PFSK-1 (cell line): ENCODE measurements around the gene MAGOH.

Experiments used
- FOXP2 ChIP-seq: optimal IDR thresholded peaks from 2 replicates; pipeline ENCODE3; 2011; ENCODE audit warnings: borderline replicate concordance, control low read depth, inconsistent platforms; ENCODE audit not compliant: insufficient read depth; ENCODE audit errors: extremely low read length, extremely low read depth
- POLR2AphosphoS5 ChIP-seq: IDR thresholded peaks from 2 replicates; pipeline ENCODE4 v1.6.1; 2012; ENCODE audit warnings: low read depth, mild to moderate bottlenecking, control low read depth, low read length, moderate library complexity
- SIN3A ChIP-seq: IDR thresholded peaks from 2 replicates; pipeline ENCODE4 v1.6.1; 2012; ENCODE audit warnings: mild to moderate bottlenecking, low read length, moderate library complexity, borderline replicate concordance; ENCODE audit not compliant: insufficient read depth
- TAF1 ChIP-seq: IDR thresholded peaks from 2 replicates; pipeline ENCODE4 v1.6.1; 2012; ENCODE audit warnings: low read length, control low read depth, borderline replicate concordance; ENCODE audit not compliant: insufficient read depth
- TF ChIP-seq, protein P1 (sequence below), 2 experiments: IDR thresholded peaks; 2 replicates each; pipeline versions ENCODE4 v1.6.1 to v1.8.0; 2011 to 2012; ENCODE audit warnings: low read depth in 2 of 2, low read length in 2 of 2, control low read depth in 1 of 2, inconsistent platforms in 1 of 2, mild to moderate bottlenecking in 1 of 2, moderate library complexity in 1 of 2; ENCODE audit not compliant: insufficient read depth in 1 of 2

The MAGOH gene

DNA sequence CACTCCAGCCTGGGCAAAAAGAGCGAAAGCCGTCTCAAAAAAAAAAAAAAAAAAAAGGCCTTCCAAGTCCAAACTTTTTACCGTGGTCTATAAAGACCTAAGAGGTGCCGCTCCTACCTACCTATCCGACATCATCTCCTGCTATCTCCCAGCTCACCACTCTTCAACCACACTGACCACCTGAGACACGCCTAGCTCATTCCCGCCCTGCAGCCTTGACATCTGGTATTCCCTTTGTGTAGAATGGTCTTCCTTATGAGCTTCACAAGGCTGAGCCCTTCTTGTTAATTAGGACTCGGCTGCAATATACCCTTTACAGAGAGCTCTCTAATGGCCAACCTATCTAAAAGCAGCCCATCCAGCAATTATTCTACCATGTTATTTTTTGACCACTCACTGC lies 680 bp downstream of the MAGOH start:
- TF ChIP-seq SIN3A (no peak), FOXP2 (no peak), POLR2AphosphoS5 (no peak), TAF1 (no peak)
- TF ChIP-seq, protein P1, sequence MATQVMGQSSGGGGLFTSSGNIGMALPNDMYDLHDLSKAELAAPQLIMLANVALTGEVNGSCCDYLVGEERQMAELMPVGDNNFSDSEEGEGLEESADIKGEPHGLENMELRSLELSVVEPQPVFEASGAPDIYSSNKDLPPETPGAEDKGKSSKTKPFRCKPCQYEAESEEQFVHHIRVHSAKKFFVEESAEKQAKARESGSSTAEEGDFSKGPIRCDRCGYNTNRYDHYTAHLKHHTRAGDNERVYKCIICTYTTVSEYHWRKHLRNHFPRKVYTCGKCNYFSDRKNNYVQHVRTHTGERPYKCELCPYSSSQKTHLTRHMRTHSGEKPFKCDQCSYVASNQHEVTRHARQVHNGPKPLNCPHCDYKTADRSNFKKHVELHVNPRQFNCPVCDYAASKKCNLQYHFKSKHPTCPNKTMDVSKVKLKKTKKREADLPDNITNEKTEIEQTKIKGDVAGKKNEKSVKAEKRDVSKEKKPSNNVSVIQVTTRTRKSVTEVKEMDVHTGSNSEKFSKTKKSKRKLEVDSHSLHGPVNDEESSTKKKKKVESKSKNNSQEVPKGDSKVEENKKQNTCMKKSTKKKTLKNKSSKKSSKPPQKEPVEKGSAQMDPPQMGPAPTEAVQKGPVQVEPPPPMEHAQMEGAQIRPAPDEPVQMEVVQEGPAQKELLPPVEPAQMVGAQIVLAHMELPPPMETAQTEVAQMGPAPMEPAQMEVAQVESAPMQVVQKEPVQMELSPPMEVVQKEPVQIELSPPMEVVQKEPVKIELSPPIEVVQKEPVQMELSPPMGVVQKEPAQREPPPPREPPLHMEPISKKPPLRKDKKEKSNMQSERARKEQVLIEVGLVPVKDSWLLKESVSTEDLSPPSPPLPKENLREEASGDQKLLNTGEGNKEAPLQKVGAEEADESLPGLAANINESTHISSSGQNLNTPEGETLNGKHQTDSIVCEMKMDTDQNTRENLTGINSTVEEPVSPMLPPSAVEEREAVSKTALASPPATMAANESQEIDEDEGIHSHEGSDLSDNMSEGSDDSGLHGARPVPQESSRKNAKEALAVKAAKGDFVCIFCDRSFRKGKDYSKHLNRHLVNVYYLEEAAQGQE (IDR thresholded peaks at IDR 0.05; ENCODE audit: insufficient read depth in 1 of 2, low read depth in 2 of 2, low read length in 2 of 2), result no peak

DNA sequence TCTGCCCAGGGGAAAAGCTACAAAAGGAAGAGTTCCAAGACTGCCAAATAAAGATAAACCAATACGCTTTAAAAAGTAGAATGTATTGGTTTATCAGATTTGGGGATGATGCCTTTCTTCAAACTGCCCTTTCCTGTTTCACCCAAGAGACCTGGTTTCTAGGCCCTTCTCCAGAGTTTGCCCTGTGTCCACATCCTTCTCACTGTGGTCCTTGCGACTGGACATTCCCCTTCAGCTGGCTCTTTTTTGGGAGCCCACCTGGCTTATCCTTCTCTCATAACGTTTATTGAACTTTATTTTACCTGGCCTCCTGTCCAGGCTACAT lies 17.4 kb downstream of the MAGOH start:
- TF ChIP-seq, protein P1 (IDR thresholded peaks at IDR 0.05; ENCODE audit: insufficient read depth in 1 of 2, low read depth in 2 of 2, low read length in 2 of 2), result no peak
- no peak for TF ChIP-seq TAF1

DNA sequence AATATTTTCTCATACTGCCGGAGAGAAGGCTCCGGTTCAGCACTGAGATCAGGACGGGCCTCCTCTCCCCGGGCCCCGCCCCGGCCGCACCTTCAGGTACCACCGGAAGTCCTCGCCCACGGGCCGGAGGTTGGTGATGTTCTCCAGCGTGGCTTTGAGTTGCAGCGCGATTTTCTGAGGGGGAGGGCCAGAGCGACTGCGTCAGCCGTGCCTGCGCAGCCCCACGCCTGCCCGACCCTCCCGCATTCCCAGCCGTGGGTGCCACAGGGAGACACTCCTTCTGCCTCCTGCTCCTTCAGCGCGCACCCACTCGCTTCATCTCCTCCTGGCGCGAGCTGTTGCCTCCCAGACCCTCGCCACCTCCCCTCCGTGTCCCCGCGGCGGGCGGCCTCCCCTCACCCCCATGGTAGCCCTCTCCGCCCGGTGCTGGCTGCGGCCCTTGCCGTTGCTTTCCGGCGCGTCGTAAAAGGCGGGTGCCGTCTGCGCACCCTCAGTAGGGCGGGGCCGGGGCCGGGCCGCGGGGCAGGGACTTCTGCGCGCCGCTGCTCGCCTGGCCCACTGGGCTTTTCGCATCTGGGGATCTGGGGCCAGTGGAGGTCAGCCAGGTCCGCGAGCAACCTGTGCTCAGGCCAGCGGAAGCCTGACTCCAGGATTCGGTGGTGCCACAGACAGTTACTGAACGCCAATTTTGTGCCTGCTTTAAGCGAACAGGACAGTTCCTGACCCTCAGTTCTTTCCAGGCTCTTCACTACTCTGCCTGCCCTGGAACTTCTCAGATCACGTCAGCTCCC lies 18.0 kb downstream of the MAGOH start, which contains the start of gene CZIB:
CZIB (minus strand) TSS at position 464 of the 791 bp plus-strand sequence; CDS start at position 405, 59 bp downstream.
- 0 out of 2 replicates have a peak, but pooled peaks have one; percentile 6 for TF ChIP-seq SIN3A
- no peak for TF ChIP-seq TAF1
- TF ChIP-seq POLR2AphosphoS5, result peak; percentile 96
- TF ChIP-seq, protein P1 (IDR thresholded peaks at IDR 0.05; ENCODE audit: insufficient read depth in 1 of 2, low read depth in 2 of 2, low read length in 2 of 2), result 0 out of 4 replicates have a peak, but pooled peaks of 1 of the 2 experiments have one; percentile 26
- TF ChIP-seq FOXP2, result peak; percentile 52

DNA sequence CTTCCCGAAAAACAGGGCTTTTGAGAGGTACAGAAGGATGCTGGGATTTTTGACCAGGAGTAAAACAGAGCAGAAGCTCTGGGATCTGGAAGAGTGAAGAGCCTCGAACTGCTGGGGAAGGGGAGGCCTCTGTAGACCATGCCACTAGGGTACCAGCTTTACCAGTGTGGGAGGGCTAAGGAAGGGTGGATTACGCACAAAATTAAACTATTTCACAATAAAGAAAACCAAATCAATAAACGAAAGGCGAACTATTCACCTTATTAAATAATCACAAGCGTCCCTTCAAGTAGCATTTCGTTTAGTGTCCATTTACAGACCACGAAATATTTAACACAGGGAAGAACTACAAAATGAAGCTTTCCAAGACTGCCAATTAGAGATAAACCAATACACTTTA lies 18.6 kb downstream of the MAGOH start:
- no peak for TF ChIP-seq FOXP2
- TF ChIP-seq SIN3A, result no peak
- TF ChIP-seq POLR2AphosphoS5, result no peak
- no peak for TF ChIP-seq TAF1
- TF ChIP-seq, protein P1 (IDR thresholded peaks at IDR 0.05; ENCODE audit: insufficient read depth in 1 of 2, low read depth in 2 of 2, low read length in 2 of 2), result no peak

DNA sequence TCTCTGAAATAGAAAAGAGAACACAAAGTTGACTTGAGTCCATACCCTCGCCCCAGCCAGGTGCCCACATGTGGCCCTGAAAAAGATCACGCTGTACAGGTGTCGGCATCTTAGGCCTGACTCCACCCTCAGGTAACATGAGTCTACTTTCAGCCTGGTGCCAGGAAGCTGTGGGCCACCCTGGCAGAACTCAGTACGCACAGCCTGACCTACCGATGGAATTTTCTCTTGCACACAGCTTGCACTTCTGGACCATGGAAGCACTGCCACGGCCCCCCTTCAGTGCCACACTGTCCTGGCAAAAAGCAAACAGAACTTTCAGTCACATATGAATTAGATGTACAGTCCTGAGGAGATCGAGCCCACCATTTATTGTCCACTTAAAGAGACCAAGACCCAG lies 20.1 kb downstream of the MAGOH start:
- no peak for TF ChIP-seq TAF1
- TF ChIP-seq POLR2AphosphoS5, result no peak
- TF ChIP-seq SIN3A, result no peak
- TF ChIP-seq FOXP2, result no peak
- TF ChIP-seq, protein P1 (IDR thresholded peaks at IDR 0.05; ENCODE audit: insufficient read depth in 1 of 2, low read depth in 2 of 2, low read length in 2 of 2), result no peak
